ENCODE measurements around the gene SMIM35.
"Not testable (repeated sequence)": the region's sequence is repeated elsewhere in the genome, so short reads cannot be mapped to it uniquely, and the experiment has no call there.

The SMIM35 gene

DNA sequence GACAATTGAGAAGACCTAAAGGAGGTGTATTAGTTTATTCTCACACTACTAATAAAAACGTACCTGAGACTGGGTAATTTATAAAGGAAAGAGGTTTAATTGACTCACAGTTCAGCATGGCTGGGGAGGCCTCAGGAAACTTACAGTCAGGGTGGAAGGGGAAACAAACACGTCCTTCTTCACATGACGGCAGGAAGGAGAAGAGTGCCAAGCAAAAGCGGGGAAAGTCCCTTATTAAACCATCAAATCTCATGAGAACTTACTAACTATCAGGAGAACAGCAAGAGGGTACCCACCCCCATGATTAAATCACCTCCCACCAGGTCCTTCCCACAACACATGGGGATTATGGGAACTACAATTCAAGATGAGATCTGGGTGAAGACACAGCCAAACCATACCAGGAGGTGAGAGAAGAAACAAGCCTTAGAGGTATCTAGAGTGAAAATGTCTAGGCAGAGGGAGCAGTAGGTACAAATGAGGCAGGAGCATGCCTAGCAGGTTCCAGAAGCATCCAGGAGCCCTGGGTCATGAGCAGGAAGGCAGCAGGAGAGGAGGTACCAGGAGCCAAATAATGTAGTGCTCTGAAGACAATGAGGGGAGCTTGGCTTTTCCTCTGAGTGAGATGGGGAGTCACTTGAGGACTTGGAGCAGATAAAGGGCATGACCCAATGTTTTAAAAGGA is 69.0 kb downstream of the SMIM35 start:
- DNase-seq, result no peak

DNA sequence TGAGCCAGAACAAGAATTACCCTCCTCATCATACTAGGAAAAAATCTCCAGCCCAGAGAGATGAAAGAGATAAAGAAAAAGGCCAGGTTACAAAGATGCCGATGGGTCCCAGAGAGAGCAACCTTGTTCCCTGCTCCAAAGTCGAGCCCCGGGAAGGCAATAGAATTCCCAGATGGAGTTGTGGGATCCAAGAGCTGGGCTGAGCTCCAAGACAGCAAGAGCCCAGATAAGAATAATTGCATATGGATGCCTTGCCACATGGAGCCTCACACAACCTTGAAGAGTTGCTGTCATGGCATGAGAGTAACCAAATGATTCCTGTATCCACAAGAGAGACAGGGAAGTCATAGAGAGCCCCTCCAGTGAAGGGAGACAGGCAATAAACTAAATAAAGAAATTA is 69.7 kb downstream of the SMIM35 start:
- no peak for DNase-seq

DNA sequence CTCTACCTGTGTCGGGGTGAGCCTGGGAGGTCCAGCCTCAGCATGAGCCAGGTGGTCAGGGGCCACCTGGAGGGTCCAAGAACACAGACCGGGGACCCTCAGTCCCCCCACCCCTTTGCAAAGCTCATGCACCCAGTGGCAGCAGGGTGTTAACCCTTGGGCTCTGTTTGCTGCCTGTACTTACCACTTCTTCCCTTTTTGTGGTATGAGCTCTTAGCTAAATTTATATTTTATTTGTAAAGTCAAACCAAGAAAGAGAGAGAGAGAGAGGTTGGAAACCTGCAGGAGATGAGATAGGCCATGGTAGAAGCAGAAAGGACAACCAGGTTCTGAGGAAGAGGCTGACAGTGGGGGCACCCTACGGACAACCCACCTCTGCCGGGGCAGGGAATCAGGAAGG is 70.7 kb downstream of the SMIM35 start:
- DNase-seq, result no peak

DNA sequence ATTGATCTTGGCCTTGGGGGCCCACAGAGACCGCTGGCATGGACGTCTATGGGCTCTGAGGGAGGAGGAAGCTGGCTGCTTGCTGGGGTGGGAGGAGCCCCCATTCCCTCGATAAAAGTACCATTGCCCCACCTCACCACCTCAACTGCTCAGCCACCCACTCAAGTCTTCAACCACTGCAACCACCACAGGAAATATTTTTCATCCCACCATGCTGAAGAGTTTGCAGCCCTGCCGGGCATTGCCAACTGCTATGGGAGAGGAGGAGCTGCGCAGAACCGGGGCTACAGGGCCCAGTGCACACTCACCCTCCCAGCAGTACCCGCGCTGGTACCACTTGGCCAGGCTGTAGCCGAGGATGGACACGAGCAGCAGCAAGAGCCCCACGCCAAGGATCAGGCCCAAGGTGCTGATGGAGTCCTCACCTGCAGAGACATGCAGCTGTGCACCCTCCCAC is 71.3 kb downstream of the SMIM35 start:
- DNase-seq, result no peak

DNA sequence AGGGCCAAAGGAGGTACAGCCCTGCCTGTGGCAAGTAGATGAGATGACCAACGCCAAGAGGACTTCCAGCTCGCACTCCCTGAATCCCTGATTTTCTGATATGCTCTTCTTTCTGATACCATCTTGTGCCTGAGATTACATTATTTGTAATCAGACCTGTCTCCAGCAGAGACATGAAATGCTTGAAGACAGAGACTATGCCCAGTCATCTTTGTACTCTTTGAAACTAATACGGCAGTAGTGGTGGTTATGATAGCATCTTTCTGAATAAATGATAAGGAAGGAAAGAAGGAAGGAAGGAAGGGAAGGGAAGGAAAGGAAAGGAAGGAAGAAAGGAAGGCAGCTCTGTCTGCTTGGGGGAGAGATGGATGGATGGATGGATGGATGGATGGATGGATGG is 72.7 kb downstream of the SMIM35 start:
- DNase-seq, result no peak

DNA sequence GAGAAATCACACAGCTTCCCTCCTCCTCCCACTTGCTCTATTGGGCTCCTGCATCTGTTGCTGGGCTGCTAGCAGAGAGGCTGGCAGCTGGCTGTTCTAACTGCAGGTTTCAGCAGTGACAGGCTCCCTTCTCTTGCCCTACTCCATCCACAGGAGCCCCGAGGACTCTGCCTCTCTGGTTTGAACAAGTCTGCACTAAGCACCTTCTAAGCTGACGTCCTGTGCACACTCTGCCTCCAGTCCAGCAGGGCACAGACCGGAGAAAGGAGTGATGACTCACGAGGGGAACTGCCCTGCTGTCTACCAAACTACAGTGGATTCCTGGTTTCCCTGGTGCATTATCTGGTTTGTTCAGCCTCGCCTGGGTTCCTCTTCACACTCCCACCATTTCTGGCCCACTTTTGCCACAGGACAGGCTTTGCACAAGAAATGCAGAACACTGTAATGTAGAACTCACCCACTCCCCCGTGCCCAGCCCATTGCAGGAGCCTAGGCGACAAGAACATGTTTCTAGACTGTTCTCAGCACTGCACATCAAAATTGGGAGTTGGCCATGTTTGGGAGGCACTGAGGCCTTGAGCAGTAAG is 74.6 kb downstream of the SMIM35 start:
- no peak for DNase-seq

DNA sequence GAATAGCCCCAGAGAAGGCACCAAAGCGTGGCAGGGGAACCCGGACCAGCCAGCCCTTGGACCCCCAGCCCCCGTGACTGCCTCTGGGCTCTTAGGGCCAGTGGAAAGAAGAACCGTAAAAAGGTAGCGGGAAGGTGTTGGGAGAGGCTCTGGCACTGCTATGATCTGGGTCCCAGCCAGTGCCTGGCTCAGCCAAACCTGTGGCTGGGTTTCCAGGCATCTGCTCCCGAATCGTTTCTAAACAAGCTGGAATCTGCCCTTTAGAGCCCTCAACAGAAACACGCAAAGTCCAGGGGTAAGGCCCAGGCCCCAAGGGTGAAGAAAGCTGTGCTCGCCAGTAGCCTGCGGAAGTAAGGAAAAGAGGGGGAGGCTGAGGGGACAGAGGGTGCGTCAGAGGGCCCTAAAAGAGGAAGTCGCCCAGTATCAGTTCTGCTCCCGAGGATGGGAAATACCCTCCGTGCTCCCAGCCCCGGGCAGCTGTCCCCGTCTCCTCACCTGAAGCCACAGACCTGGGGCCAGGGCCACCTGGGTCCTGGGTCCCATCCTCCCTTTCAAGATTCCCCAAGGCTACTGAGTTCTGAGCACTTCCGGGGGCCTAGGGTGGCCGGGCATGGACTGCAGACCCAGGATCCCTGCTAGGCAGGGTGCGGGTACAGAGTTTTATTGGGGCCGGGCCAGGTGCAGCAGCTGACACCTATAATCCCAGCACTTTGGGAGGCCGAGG is 75.9 kb downstream of the SMIM35 start:
- no peak for DNase-seq

DNA sequence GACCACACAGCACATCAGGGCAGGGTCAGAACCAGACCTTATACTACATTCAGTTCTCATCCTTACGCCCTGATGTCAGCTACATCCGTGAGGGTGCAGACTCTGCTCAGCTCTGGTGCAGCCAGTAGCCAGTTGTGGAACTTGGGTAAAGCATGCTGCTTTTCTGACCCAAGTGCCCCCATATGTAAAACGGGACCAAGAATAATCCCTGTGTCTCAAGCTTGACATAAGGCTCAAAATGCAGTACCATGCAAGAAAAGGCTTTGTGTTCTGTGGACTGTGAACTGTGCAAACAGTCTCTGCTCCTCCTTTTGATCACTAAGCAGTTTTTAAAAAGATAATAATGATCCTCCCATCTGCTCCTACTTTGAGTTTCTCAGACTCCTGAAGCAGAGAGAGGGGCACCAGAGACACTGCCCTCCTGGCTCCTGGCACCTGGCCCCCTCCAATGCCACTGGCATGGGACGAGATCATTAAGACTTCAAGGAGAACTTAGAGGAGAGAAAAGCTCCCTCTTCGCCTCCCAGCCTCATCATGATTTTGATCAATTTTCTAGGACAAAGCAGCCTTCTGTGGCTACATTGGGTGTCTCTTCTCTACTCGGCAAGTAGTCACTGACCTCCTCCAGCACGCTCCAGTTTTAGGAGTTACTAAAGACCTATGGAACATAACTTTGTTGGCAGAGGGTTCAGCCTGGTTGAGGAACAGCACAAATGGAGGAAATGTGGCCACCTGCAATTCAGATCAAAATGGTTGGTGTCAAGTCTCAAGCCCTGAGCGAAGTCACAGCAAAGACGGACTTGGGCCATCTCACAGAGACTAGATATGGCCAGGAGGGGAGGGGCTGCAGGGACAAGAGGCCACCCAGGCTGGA is 76.7 kb downstream of the SMIM35 start:
- no peak for DNase-seq

DNA sequence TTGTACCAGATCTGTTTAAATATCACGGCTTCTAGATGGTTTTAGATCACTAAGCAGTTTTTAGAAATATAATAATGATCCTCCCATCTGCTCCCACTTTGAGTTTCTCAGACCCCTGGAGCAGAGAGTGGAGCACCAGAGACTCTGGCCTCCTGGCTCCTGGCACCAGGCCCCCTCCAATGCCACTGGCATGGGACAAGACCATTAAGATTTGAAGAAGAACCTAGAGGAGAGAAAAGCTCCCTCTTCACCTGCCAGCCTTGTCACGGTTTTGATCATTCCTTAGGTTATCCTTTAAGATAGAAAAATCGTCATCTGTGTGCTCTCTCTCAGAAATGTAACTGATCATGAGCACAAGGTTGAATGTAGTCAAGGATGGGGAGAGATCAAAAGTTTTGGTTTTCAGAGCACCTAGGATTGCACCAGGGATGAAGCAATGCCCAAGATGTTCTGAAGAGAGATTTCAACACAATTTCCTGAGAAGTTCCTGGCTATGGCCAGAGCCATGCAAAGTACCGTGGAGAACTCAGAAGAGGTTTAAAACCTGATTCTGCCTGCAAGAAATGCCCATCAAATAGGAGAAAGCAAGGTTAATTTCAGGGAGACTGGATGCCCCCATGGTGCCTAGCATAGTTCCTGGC is 78.4 kb downstream of the SMIM35 start:
- DNase-seq, result no peak

DNA sequence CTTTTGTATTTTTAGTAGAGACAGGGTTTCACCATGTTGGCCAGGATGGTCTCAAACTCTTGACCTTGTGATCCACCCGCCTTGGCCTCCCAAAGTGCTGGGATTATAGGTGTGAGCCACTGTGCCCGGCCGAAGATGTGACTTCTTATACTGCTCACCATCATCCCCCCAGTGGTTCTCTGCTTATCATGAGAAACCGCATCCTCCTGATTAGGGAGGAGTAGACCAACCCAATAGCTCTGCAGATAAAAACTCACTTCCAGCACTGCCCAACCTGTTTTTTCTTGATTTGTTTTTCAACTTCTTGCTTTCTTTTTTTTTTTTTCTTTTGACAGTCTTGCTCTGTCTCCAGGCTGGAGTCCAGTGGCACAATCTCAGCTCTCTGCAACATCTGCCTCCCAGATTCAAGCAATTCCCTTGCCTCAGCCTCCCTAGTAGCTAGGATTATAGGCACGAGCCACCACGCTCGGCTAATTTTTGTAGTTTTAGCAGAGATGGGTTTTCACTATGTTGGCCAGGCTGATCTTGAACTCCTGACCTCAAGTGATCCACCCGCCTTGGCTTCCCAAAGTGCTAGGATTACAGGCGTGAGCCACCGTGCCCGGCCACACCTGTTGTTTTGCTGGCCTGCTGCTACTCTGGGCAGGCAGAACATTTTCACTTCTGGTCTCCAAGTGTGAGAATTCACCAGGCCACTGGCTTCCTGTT is 79.0 kb downstream of the SMIM35 start:
- not testable (repeated sequence) for DNase-seq

DNA sequence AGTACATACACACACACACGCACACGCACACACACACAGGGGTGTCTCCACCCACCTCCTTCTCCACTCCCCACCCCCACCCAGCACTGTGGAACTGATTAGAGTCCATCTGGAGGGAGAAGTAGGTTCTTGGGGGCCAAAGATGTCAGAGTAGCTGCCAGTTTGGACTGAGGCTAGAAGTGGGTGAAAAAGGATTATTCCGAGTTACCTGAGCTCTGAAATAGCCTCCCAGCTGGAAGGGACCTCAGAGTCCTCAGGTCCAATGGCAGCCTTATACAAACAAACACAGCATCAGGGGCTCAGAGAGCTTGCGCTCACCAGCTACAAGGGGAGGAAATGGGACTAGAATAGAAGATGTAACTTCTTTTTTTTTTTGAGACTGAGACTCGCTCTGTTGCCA is 79.7 kb downstream of the SMIM35 start:
- DNase-seq, result no peak

DNA sequence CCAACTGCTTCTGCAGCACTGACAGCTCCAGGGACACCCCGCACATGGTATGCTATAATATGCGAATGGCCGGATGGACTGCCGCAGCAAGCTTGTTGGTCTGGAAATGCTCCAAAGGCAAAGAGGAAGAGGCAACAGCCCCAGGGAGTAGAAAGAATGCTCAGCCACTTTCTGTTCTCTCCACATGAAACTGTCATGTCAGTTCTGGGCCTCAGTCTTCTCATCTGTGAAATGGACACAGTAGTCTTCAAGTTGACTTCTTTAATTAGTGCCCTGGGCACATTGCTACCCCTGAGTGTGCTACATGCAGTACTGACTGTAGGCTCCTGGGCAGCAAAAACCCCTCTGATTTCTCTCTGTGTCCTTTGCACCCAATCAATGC is 80.6 kb downstream of the SMIM35 start:
- no peak for DNase-seq

DNA sequence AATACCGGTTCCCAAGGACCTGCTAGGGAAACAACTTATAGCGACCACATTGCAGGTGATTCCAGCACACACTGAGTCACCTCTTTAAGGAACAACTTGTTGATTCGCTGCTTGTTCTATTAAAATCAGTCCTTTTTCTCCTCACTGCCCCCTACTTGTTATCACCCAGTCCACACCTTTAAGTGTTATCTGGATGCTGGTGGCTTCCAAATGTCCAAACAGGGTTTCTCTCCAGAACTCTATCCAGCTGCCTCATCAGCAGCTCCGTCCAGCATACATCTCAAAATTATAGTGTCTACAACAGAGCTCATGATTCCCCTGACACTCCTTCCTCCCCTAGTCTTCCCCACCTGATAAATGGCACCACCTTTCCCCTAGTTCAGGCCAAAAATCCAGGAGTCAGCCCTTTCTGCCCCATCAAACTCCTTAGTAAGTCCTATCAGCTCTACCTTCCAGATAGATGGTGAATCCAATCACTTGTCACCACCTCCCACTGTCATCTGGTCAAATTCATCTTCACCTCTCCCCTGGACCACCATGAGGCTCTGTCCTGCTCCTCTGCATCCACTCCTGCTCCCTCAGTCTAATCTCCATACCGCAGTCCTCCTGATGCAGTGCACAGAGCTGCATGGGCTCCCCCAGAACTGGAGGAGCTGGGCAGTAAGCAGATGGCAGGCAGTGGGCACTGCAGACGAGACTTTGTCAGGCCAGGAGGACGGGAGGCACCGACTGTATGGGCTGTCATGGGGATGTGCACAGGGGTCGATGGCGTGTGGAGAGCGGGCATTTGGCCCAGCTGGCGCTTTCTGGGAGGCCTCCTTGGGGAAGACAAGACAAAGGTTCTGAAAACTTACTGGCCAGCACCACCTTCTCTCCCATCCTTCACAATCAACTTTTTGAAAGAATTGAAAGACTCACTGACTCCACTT is 81.3 kb downstream of the SMIM35 start:
- no peak for DNase-seq

DNA sequence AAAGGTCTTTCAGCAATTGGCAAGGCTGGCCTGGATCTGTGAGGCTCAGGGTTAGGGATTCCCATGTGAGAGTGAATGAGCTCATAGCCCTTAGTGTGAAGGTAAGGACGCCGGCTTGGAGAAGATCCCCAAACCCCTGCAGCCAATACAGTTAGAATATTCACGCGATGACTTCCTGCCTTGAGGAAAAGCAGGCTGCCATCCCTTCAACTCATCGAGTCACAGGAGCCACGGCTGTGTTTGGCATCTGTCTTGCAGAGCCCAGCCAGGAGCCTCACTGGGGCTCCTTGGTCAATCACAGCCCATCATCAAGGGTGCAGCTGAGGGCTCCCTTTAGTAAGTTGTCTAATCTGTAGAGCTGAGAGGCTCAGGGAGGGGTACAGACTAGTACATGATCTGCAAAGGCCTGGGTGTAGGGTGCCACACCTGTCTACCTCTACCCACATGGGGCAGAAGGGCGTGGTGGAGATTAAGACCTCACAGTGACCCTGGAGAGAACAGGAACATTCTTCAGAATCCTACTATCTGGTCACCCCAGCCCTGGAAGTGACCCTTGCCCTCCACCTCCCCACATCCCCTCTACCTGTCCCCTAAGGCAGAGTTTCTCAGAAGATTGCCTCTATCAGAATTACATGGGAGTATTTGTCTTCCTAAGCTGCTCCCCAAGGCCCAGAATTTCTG is 82.1 kb downstream of the SMIM35 start:
- DNase-seq, result no peak

DNA sequence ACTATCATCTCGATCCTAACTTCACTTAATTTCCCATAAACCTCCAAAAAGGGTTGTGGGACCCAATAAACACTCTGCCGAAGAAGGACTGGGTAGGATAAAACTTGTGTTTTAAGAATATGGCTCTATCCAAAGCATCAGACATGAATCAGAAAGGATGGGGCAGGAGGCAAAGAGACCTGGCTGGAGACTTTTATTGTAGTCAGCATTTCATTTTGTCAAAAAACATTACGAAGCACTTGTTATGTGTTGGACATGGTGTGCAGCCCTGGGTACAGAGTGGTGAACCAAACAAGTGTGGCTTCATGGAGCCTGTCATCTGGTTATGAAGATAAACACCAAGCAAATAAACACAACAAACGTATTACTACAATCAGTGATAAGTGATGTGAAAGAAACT is 83.3 kb downstream of the SMIM35 start:
- no peak for DNase-seq

DNA sequence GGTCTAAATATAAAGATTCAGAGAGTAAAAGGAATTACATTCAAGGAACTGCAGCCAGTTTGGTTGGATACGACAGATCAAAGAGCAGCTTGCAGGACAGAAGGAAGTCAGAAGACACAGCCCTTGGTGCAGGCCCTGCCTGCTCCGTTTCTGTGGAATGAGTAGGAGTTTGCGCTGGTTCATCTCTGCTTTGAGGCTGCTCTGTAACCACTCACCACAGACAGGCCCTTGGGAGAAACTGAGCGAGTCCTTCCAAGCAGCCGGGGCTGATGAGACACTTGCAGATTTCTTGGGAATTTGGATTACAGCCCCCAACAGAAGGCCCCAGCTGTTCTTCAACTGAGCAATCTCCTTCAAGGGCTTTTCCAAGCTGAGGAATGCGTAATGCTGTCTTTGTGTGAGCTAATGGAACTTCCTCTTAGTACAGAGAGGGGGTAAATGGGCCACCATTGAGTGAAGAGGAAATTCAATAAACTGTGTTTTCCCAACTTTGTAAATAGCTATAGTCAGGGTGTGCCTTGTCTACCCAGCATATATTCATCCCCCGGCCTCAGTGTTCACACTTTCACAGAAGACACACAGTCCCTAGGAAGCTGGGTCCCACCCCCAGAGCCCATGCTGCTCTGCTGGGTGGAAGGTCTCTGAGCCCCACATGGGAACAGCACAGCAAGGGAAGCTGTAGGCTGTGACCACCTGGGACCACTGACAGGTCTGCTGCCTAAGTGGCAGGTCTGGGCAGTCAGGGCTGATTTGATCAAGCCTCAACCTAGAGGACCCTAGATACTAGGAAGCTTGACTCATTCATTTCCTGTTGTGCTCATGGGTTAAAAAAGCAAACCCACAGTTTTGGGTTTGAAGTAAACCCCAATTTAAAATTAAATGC is 84.0 kb downstream of the SMIM35 start:
- DNase-seq, result peak; percentile 41

DNA sequence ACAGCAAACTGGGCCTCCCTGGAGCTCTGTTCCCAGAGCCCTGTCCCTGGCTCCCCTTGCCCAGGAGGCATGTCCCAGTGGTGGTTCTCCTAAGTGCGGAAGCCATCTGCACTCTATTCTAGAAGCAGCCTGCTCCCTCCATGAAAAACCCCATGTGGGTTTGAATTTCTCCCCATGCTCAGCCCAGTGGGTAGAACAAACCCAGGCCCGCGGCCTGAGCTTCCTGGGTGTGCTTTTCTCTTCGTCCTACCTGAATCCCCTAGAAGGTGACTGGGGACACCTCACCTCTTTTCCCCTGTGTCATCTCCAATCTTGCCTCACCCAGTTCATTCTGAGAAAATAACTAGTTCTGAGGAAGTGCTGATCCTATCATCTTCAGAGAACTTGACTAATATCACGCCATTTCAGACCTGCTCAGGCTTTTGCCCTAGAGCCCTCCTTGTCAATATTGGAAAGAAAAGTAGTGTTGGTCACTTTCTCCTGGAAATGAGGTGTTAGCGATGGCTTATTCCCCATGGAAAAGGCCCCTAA is 84.7 kb downstream of the SMIM35 start:
- DNase-seq, result no peak

DNA sequence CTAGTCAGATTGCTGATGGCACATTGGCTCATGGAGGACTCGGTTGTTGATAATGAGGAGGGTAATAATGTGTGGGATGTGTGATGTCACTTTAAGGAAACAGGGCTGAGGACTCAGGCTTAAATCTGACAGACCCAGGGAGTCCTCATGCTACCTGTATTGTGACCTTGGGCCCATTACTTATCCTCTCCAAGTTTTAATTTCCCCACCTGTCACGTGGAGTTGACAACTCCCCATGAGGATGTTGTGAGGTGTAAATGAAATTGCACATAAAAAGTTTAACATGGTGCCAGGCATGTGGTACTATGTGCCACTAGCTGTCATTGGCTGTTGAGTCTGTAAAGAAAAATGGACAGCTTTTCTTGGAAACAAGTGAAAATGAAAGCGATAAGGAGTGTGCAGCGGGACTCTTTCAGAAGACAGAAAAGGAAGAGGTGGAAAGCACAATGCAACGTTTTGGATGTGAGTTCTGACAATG is 85.2 kb downstream of the SMIM35 start:
- no peak for DNase-seq

DNA sequence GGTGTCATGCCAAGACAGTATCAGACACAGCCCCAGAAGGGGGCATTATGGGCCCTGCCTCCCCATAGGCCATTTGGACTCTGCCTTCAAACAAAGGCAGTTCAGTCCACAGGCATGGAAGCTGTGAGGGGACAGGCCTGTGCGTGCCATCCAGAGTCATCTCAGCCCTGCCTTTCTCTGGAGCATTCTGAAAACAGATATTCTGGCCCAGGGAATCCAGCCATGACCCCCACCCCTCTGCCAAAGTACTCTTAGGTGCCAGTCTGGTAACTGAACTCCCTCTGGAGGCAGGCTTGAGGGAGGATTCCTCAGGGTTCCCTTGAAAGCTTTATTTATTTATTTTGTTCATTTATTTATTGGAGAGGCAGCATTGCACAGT is 85.9 kb downstream of the SMIM35 start:
- DNase-seq, result no peak
